ENCODE results near the gene HEXB. TPM values are rescaled to one million over a fixed set of nuclear protein-coding genes. Genes with fewer than 3 reads are reported as not detected.
A peak's percentile ranks its signal among the peaks of the same experiment; 100 is the strongest.

HEXB gene
- total and polyA plus RNA-seq, 2 of the 13 experiments (the other 11 are each of a cell fraction or from before 2014, with no cell fraction given), result 100 to 104 TPM

DNA sequence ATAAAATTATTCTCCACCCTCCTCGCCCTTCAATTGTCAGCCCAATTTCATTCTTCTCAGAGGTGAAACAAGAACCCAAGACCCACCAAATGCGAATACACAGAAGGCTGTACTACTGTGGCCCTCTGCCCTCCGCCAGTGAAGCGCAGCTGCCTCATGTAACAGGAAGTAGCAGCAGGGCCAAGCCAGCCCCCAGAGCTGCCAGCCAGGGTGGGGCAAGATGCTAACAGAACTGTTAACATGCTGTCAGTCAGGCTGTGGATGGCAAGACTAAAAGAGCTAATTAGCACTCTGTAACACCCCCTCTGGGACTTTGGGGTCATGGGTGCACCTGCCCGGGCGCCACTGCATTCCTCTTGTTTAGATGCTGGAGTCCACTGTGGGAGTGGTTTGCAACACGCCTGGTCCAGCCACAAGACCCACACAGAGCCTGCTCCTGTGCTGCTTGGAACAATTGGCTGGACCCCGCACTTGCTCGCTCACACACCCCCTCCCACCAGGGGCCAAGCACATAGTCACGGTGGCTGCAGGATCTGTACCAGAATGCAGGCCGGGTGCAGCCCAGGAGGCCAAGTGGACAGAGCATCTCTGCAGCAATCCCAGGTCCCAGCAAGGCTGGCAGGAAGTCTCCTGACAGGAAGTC, 14.5 kb upstream of the HEXB start (continued):
- TF ChIP-seq ZNF563 (CRISPR knock-in tag; IDR thresholded peaks at IDR 0.05), result 0 out of 2 replicates have a peak, but pooled peaks have one; percentile 34
- TF ChIP-seq, protein P1, sequence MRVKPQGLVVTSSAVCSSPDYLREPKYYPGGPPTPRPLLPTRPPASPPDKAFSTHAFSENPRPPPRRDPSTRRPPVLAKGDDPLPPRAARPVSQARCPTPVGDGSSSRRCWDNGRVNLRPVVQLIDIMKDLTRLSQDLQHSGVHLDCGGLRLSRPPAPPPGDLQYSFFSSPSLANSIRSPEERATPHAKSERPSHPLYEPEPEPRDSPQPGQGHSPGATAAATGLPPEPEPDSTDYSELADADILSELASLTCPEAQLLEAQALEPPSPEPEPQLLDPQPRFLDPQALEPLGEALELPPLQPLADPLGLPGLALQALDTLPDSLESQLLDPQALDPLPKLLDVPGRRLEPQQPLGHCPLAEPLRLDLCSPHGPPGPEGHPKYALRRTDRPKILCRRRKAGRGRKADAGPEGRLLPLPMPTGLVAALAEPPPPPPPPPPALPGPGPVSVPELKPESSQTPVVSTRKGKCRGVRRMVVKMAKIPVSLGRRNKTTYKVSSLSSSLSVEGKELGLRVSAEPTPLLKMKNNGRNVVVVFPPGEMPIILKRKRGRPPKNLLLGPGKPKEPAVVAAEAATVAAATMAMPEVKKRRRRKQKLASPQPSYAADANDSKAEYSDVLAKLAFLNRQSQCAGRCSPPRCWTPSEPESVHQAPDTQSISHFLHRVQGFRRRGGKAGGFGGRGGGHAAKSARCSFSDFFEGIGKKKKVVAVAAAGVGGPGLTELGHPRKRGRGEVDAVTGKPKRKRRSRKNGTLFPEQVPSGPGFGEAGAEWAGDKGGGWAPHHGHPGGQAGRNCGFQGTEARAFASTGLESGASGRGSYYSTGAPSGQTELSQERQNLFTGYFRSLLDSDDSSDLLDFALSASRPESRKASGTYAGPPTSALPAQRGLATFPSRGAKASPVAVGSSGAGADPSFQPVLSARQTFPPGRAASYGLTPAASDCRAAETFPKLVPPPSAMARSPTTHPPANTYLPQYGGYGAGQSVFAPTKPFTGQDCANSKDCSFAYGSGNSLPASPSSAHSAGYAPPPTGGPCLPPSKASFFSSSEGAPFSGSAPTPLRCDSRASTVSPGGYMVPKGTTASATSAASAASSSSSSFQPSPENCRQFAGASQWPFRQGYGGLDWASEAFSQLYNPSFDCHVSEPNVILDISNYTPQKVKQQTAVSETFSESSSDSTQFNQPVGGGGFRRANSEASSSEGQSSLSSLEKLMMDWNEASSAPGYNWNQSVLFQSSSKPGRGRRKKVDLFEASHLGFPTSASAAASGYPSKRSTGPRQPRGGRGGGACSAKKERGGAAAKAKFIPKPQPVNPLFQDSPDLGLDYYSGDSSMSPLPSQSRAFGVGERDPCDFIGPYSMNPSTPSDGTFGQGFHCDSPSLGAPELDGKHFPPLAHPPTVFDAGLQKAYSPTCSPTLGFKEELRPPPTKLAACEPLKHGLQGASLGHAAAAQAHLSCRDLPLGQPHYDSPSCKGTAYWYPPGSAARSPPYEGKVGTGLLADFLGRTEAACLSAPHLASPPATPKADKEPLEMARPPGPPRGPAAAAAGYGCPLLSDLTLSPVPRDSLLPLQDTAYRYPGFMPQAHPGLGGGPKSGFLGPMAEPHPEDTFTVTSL (CRISPR knock-in tag; IDR thresholded peaks at IDR 0.05; ENCODE audit: borderline replicate concordance), result peak; percentile 19; the same call in 1 of the 2 replicates
- TF ChIP-seq CBX5 (CRISPR knock-in tag; IDR thresholded peaks at IDR 0.05; ENCODE audit: borderline replicate concordance), result no peak
- no peak; the same call in 1 of the 2 replicates for TF ChIP-seq ZFP91 (CRISPR knock-in tag; IDR thresholded peaks at IDR 0.05; ENCODE audit: borderline replicate concordance)
- no peak for TF ChIP-seq ZNF580 (CRISPR knock-in tag; IDR thresholded peaks at IDR 0.05; ENCODE audit: borderline replicate concordance, low read depth)
- TF ChIP-seq, protein P2, sequence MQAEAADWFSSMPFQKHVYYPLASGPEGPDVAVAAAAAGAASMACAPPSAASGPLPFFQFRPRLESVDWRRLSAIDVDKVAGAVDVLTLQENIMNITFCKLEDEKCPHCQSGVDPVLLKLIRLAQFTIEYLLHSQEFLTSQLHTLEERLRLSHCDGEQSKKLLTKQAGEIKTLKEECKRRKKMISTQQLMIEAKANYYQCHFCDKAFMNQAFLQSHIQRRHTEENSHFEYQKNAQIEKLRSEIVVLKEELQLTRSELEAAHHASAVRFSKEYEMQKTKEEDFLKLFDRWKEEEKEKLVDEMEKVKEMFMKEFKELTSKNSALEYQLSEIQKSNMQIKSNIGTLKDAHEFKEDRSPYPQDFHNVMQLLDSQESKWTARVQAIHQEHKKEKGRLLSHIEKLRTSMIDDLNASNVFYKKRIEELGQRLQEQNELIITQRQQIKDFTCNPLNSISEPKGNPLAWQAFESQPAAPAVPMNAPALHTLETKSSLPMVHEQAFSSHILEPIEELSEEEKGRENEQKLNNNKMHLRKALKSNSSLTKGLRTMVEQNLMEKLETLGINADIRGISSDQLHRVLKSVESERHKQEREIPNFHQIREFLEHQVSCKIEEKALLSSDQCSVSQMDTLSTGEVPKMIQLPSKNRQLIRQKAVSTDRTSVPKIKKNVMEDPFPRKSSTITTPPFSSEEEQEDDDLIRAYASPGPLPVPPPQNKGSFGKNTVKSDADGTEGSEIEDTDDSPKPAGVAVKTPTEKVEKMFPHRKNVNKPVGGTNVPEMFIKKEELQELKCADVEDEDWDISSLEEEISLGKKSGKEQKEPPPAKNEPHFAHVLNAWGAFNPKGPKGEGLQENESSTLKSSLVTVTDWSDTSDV (CRISPR knock-in tag; IDR thresholded peaks at IDR 0.05), result no peak
- TF ChIP-seq, protein P3, sequence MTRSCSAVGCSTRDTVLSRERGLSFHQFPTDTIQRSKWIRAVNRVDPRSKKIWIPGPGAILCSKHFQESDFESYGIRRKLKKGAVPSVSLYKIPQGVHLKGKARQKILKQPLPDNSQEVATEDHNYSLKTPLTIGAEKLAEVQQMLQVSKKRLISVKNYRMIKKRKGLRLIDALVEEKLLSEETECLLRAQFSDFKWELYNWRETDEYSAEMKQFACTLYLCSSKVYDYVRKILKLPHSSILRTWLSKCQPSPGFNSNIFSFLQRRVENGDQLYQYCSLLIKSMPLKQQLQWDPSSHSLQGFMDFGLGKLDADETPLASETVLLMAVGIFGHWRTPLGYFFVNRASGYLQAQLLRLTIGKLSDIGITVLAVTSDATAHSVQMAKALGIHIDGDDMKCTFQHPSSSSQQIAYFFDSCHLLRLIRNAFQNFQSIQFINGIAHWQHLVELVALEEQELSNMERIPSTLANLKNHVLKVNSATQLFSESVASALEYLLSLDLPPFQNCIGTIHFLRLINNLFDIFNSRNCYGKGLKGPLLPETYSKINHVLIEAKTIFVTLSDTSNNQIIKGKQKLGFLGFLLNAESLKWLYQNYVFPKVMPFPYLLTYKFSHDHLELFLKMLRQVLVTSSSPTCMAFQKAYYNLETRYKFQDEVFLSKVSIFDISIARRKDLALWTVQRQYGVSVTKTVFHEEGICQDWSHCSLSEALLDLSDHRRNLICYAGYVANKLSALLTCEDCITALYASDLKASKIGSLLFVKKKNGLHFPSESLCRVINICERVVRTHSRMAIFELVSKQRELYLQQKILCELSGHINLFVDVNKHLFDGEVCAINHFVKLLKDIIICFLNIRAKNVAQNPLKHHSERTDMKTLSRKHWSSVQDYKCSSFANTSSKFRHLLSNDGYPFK (CRISPR knock-in tag; IDR thresholded peaks at IDR 0.05; ENCODE audit: borderline replicate concordance), result no peak
- no peak for TF ChIP-seq ATF3 (CRISPR knock-in tag; IDR thresholded peaks at IDR 0.05)
- TF ChIP-seq HOXD1 (CRISPR knock-in tag; IDR thresholded peaks at IDR 0.05), result no peak
- TF ChIP-seq ZNF292 (CRISPR knock-in tag; IDR thresholded peaks at IDR 0.05; ENCODE audit: borderline replicate concordance, low read depth), result peak; percentile 91
- no peak for TF ChIP-seq LCORL (IDR thresholded peaks at IDR 0.05)
- TF ChIP-seq LCORL (CRISPR knock-in tag; IDR thresholded peaks at IDR 0.05), result 0 out of 2 replicates have a peak, but pooled peaks have one; percentile 38
- TF ChIP-seq ZNF841 (CRISPR knock-in tag; IDR thresholded peaks at IDR 0.05; ENCODE audit: borderline replicate concordance), result no peak
- TF ChIP-seq ZNF501 (CRISPR knock-in tag; IDR thresholded peaks at IDR 0.05), result 0 out of 2 replicates have a peak, but pooled peaks have one; percentile 26
- TF ChIP-seq ZNF121 (CRISPR knock-in tag; IDR thresholded peaks at IDR 0.05), result no peak

Data from HepG2 (cell line).